RWPE2 (cell line): ENCODE data around the gene SEC61B.

ENCODE experiments used
- ATAC-seq: fragments of 200-7000 bp; cut with Tn5 transposase; 3 replicates; pipeline ENCODE4 v1.9.1; 2021; ENCODE audit warnings: low read depth
- DNase-seq: peaks from one replicate; pipeline ENCODE4 v3.0.0-alpha.2; 2020; ENCODE audit warnings: low spot score
- H3K27ac ChIP-seq: fragments of 450-650 bp; 2 replicates; pipeline ENCODE4 v1.5.1; 2017; ENCODE audit warnings: mild to moderate bottlenecking; ENCODE audit not compliant: poor library complexity, severe bottlenecking
- H3K27me3 ChIP-seq: fragments of 250-450 bp; sonication (Bioruptor Pico); 2 replicates; pipeline ENCODE4 v1.5.1; 2021; ENCODE audit warnings: mild to moderate bottlenecking, moderate library complexity; ENCODE audit not compliant: insufficient read depth, poor library complexity, severe bottlenecking
- H3K36me3 ChIP-seq: fragments of 250-450 bp; sonication (Bioruptor Pico); 2 replicates; pipeline ENCODE4 v1.5.1; 2020; ENCODE audit warnings: low read depth, mild to moderate bottlenecking, moderate library complexity
- H3K4me1 ChIP-seq: fragments of 250-450 bp; sonication (Bioruptor Pico); 2 replicates; pipeline ENCODE4 v1.5.1; 2021; ENCODE audit warnings: mild to moderate bottlenecking, moderate library complexity; ENCODE audit not compliant: insufficient read depth, poor library complexity, severe bottlenecking
- H3K4me3 ChIP-seq: fragments of 250-450 bp; sonication (Bioruptor Pico); 2 replicates; pipeline ENCODE4 v1.5.1; 2021; ENCODE audit warnings: mild to moderate bottlenecking, moderate library complexity; ENCODE audit not compliant: severe bottlenecking
- H3K9me3 ChIP-seq: fragments of 250-450 bp; sonication (Bioruptor Pico); 2 replicates; pipeline ENCODE4 v1.5.1; 2021; ENCODE audit warnings: mild to moderate bottlenecking, moderate library complexity; ENCODE audit not compliant: severe bottlenecking
- TF ChIP-seq, protein P1 (sequence below): fragments of 450-650 bp; IDR thresholded peaks from one replicate; pipeline ENCODE4 v1.5.1; 2017; ENCODE audit warnings: mild to moderate bottlenecking, moderate library complexity; ENCODE audit not compliant: poor library complexity, severe bottlenecking

The SEC61B gene

GRCh38 chr9:99261923-99262322 is 39.8 kb downstream of the SEC61B start:
- Histone ChIP-seq H3K36me3 (no peaks in the 10 kb centered on the region), H3K27me3 (no peaks in the 10 kb centered on the region)
- no peak for ATAC-seq

DNA sequence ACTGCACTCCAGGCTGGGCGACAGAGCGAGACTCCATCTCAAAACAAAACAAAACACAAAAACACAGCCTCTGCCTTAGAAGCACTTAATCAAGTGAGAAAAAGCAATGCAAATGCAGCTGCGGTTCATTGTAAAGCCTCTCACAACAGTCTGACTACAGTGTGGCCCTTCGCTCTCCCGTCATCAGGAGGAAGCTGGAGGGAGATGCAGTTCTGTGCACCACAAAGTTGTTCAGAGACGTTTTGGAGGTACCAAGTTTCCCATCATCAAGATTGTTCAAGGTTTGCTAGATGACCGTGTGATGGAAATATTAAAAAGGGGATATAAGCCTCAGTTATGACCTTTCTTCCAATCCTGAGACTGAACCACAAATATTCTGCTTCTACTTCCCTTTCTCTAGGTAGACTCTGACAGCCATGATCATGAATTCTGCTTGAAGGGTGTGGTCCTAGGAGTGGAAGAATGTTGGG is 40.9 kb downstream of the SEC61B start:
- DNase-seq (no peak), ATAC-seq (no peak)
- H3K27ac ChIP-seq: no peak overlapping the region
- TF ChIP-seq, protein P1, sequence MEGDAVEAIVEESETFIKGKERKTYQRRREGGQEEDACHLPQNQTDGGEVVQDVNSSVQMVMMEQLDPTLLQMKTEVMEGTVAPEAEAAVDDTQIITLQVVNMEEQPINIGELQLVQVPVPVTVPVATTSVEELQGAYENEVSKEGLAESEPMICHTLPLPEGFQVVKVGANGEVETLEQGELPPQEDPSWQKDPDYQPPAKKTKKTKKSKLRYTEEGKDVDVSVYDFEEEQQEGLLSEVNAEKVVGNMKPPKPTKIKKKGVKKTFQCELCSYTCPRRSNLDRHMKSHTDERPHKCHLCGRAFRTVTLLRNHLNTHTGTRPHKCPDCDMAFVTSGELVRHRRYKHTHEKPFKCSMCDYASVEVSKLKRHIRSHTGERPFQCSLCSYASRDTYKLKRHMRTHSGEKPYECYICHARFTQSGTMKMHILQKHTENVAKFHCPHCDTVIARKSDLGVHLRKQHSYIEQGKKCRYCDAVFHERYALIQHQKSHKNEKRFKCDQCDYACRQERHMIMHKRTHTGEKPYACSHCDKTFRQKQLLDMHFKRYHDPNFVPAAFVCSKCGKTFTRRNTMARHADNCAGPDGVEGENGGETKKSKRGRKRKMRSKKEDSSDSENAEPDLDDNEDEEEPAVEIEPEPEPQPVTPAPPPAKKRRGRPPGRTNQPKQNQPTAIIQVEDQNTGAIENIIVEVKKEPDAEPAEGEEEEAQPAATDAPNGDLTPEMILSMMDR: no peak
- no peaks in the 10 kb centered on the region for H3K27me3 ChIP-seq
- no peaks in the 10 kb centered on the region for H3K36me3 ChIP-seq
- no peaks in the 10 kb centered on the region for H3K9me3 ChIP-seq
- no peaks in the 10 kb centered on the region for H3K4me1 ChIP-seq
- no peak overlapping the region for H3K4me3 ChIP-seq

More at GRCh38 chr9:99261923-99262322, 39.8 kb downstream of the SEC61B start:
- Histone ChIP-seq H3K4me3 (no peak overlapping the region), H3K4me1 (no peaks in the 10 kb centered on the region), H3K27ac (no peak overlapping the region), H3K9me3 (no peaks in the 10 kb centered on the region)
- TF ChIP-seq, protein P1: no peak
- no peak for DNase-seq

DNA sequence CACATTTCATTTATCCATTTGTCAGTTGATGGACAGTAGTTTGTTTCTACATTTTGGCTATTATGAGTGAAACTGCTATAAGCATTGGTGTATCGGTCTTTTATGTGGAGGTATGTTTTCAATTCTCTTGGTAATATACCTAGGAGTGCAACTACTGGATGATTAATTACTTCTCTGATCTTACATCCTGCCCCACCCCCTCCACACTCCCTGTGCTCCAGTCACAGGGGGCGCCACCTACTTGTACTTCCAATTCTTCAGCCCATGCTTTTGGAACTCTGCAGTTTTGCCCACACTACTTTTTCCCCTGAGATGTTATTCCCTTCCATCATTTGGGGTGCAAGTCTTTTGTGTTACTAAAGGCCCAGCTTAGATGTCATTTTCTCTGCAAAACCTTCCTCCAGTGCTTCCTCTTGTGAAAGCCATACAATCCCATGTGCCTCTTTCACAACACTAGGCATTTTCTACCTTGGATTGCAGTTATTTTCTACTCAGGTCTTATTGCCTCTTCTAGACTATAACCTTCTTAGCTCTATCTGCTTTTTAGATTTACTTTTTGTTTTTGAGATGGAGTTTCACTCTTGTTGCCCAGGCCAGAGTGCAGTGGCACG is 42.1 kb downstream of the SEC61B start:
- no peaks in the 10 kb centered on the region for H3K9me3 ChIP-seq
- no peaks in the 10 kb centered on the region for H3K4me1 ChIP-seq
- no peak overlapping the region for H3K4me3 ChIP-seq
- TF ChIP-seq, protein P1: no peak
- no peaks in the 10 kb centered on the region for H3K27me3 ChIP-seq
- no peaks in the 10 kb centered on the region for H3K36me3 ChIP-seq
- ATAC-seq: no peak
- no peak for DNase-seq
- H3K27ac ChIP-seq: no peak overlapping the region

GRCh38 chr9:99265691-99266090 is 43.6 kb downstream of the SEC61B start:
- no peaks in the 10 kb centered on the region for H3K36me3 ChIP-seq
- DNase-seq (no peak), ATAC-seq (no peak)
- no peak overlapping the region for H3K27ac ChIP-seq
- H3K4me3 ChIP-seq: no peak overlapping the region
- TF ChIP-seq, protein P1: no peak
- H3K4me1 ChIP-seq: no peaks in the 10 kb centered on the region
- H3K9me3 ChIP-seq: no peaks in the 10 kb centered on the region
- no peaks in the 10 kb centered on the region for H3K27me3 ChIP-seq
